K562 (cell line): ENCODE measurements around the gene DNAJC18. TPM values are rescaled to one million over a fixed set of nuclear protein-coding genes. Genes with fewer than 3 reads are reported as not detected.

Experiments used
- ATF7 ChIP-seq: fragments of 450-650 bp; IDR thresholded peaks from 2 replicates; pipeline ENCODE4 v1.7.1; 2014; ENCODE audit warnings: mild to moderate bottlenecking, moderate library complexity
- CBFA2T2 ChIP-seq: fragments of 450-650 bp; conservative IDR thresholded peaks from 2 replicates; pipeline ENCODE4 v1.6.1; 2017; ENCODE audit warnings: mild to moderate bottlenecking
- CCNT2 ChIP-seq: IDR thresholded peaks from 2 replicates; pipeline ENCODE4 v1.6.1; 2011; ENCODE audit warnings: borderline replicate concordance, low read depth, mild to moderate bottlenecking, moderate library complexity, mixed read lengths, low read length; ENCODE audit not compliant: insufficient read length; ENCODE audit errors: extremely low read depth
- CHCHD3 ChIP-seq: fragments of 250-450 bp; sonication (Bioruptor Pico); IDR thresholded peaks from 2 replicates; pipeline ENCODE4 v2.1.2; 2022; ENCODE audit warnings: mild to moderate bottlenecking
- COPS2 ChIP-seq: fragments of 450-650 bp; conservative IDR thresholded peaks from 2 replicates; pipeline ENCODE4 v1.6.1; 2016; ENCODE audit warnings: mild to moderate bottlenecking, moderate library complexity
- CREB1 ChIP-seq, 2 experiments: sonication (generic) in 1 of 2; formaldehyde crosslinking in 1 of 2; IDR thresholded peaks; 2 replicates each; pipeline versions ENCODE4 v1.6.1 to v1.8.0; 2012 to 2022; ENCODE audit warnings: inconsistent platforms in 1 of 2, mild to moderate bottlenecking in 1 of 2, missing genetic modification reagents in 1 of 2, moderate library complexity in 1 of 2
- CTCF ChIP-seq, 3 experiments: IDR thresholded peaks in 2 of 3; conservative IDR thresholded peaks in 1 of 3; 2 replicates each; pipeline ENCODE4 v1.5.1; 2011 to 2012; ENCODE audit warnings: low read length in 3 of 3, mild to moderate bottlenecking in 3 of 3, control low read depth in 2 of 3, improper control_type of control experiment in 1 of 3, inconsistent platforms in 1 of 3, low read depth in 1 of 3, mixed read lengths in 1 of 3, moderate library complexity in 1 of 3; ENCODE audit not compliant: insufficient read depth in 2 of 3
- EZH2 ChIP-seq: IDR thresholded peaks from 2 replicates; pipeline ENCODE4 v1.6.1; 2012; ENCODE audit warnings: low read depth, mild to moderate bottlenecking, inconsistent platforms, low read length, borderline replicate concordance
- GABPB2 ChIP-seq: fragments of 250-450 bp; sonication (Bioruptor Pico); conservative IDR thresholded peaks from 2 replicates; pipeline ENCODE4 v1.5.1; 2021; ENCODE audit warnings: mild to moderate bottlenecking
- GATA2 ChIP-seq: sonication (generic); formaldehyde crosslinking; IDR thresholded peaks from 2 replicates; pipeline ENCODE4 v1.4.0; 2020; ENCODE audit warnings: mild to moderate bottlenecking, missing genetic modification reagents
- GATAD2A ChIP-seq: fragments of 450-650 bp; IDR thresholded peaks from 2 replicates; pipeline ENCODE4 v1.6.1; 2017
- ILF3 ChIP-seq: fragments of 450-650 bp; IDR thresholded peaks from 2 replicates; pipeline ENCODE4 v1.6.1; 2018; ENCODE audit warnings: antibody characterized with exemption, mild to moderate bottlenecking, moderate library complexity, borderline replicate concordance
- JUN ChIP-seq, 2 experiments: sonication (generic) in 1 of 2; formaldehyde crosslinking in 1 of 2; IDR thresholded peaks; 2 replicates each; pipeline versions ENCODE4 v1.6.1 to v1.8.0; 2012 to 2022; ENCODE audit warnings: borderline replicate concordance in 2 of 2, mild to moderate bottlenecking in 2 of 2, improper control_type of control experiment in 1 of 2, low read depth in 1 of 2, low read length in 1 of 2, missing genetic modification reagents in 1 of 2
- JUND ChIP-seq, 2 experiments: IDR thresholded peaks; 2 replicates in 1 of 2; 3 replicates in 1 of 2; pipeline ENCODE4 v1.6.1; 2011; ENCODE audit warnings: borderline replicate concordance in 2 of 2, low read depth in 2 of 2, low read length in 2 of 2, improper control_type of control experiment in 1 of 2, missing biosample characterization in 1 of 2, missing genetic modification characterization in 1 of 2, missing genetic modification reagents in 1 of 2
- MBD2 ChIP-seq: sonication (generic); IDR thresholded peaks from 2 replicates; pipeline ENCODE4 v1.6.1; 2016; ENCODE audit warnings: low read depth, borderline replicate concordance
- MCM3 ChIP-seq: fragments of 450-650 bp; IDR thresholded peaks from 2 replicates; pipeline ENCODE4 v1.6.1; 2016
- MCM5 ChIP-seq: fragments of 450-650 bp; IDR thresholded peaks from 2 replicates; pipeline ENCODE4 v1.6.1; 2016; ENCODE audit warnings: low read depth
- MYC ChIP-seq, 2 experiments: fragments of 250-450 bp in 1 of 2; sonication (Bioruptor Pico) in 1 of 2; IDR thresholded peaks; 2 replicates each; pipeline versions ENCODE4 v1.5.1 to v1.6.1; 2012 to 2021; ENCODE audit warnings: low read depth in 2 of 2, borderline replicate concordance in 1 of 2, improper control_type of control experiment in 1 of 2, low read length in 1 of 2, mild to moderate bottlenecking in 1 of 2, moderate library complexity in 1 of 2
- PHF8 ChIP-seq: fragments of 200-600 bp; sonication (generic); IDR thresholded peaks from 2 replicates; pipeline ENCODE4 v1.6.1; 2012; ENCODE audit warnings: mixed run types, mild to moderate bottlenecking, inconsistent platforms, low read length, moderate library complexity, borderline replicate concordance
- PURB ChIP-seq: sonication (generic); formaldehyde crosslinking; IDR thresholded peaks from 2 replicates; pipeline ENCODE4 v1.9.0; 2021; ENCODE audit warnings: low read depth, mild to moderate bottlenecking, missing genetic modification reagents
- STAG1 ChIP-seq: sonication (generic); formaldehyde crosslinking; IDR thresholded peaks from 2 replicates; pipeline ENCODE4 v1.5.0; 2020; ENCODE audit warnings: missing genetic modification reagents, borderline replicate concordance
- TCF15 ChIP-seq: fragments of 250-450 bp; sonication (Bioruptor Pico); IDR thresholded peaks from 2 replicates; pipeline ENCODE4 v1.8.0; 2022; ENCODE audit warnings: moderate library complexity, mild to moderate bottlenecking, inconsistent platforms
- TSC22D4 ChIP-seq: fragments of 450-650 bp; IDR thresholded peaks from 2 replicates; pipeline ENCODE4 v1.6.1; 2016; ENCODE audit warnings: missing genetic modification characterization, missing biosample characterization, control low read depth
- YBX1 ChIP-seq: fragments of 450-650 bp; IDR thresholded peaks from 2 replicates; pipeline ENCODE4 v1.7.1; 2016; ENCODE audit warnings: mild to moderate bottlenecking
- ZBED1 ChIP-seq: IDR thresholded peaks from 2 replicates; pipeline ENCODE4 v1.6.1; 2014
- ZNF583 ChIP-seq: fragments of 250-450 bp; sonication (Bioruptor Pico); IDR thresholded peaks from 2 replicates; pipeline ENCODE4 v1.4.0; 2020
- polyA plus RNA-seq, 8 experiments: library from polyadenylated mRNA; depleted of rRNA in 4 of 8; stranded (reverse) in 5 of 8; unstranded in 3 of 8; fragments of >200 nt; fragmentation: Nextera tagmentation in 2 of 8; fragmentation: Illumina TruSeq in 1 of 8; extraction: Ambion mirVana in 2 of 8; extraction: Trizol in 1 of 8; gene quantifications; 2 replicates each; pipeline versions ENCODE4 v1.2.1 to v1.2.3, GENCODE V29; 2011 to 2014; ENCODE audit warnings: inconsistent platforms in 1 of 8, missing spikeins in 1 of 8
- total RNA-seq, 7 experiments: library from RNA; depleted of rRNA in 6 of 7; stranded (reverse); fragments of >200 nt in 6 of 7; fragmentation: Illumina TruSeq in 2 of 7; extraction: Trizol in 2 of 7; gene quantifications; 2 replicates each; pipeline versions ENCODE4 v1.2.1 to v1.2.3, GENCODE V29; 2011 to 2021; ENCODE audit warnings: low replicate concordance in 1 of 7

The DNAJC18 gene
- total and polyA plus RNA-seq, 9 of the 15 experiments (the other 6 are each of a cell fraction or from before 2014, with no cell fraction given): 1.5 to 13.3 (median 7.5) TPM

- no peak for TF ChIP-seq ZBED1
- no peak for TF ChIP-seq CBFA2T2
- TF ChIP-seq MCM3: no peak
- TF ChIP-seq GATAD2A: no peak
- peak; percentile 74 for TF ChIP-seq MYC (IDR thresholded peaks at IDR 0.05; ENCODE audit: low read depth, low read length)
- no peak for TF ChIP-seq MYC (CRISPR knock-in tag; IDR thresholded peaks at IDR 0.05; ENCODE audit: borderline replicate concordance, low read depth)
- no peak for TF ChIP-seq TSC22D4 (tag)
- TF ChIP-seq GATA2 (CRISPR knock-in tag): no peak
- no peak for TF ChIP-seq EZH2
- no peak for TF ChIP-seq CHCHD3 (CRISPR knock-in tag)
- no peak for TF ChIP-seq ILF3
- 0 out of 2 replicates have a peak, but pooled peaks have one; percentile 18 for TF ChIP-seq JUND (IDR thresholded peaks at IDR 0.05; ENCODE audit: borderline replicate concordance, low read depth, low read length)
- no peak; the same call in 2 of the 3 replicates for TF ChIP-seq JUND (tag; IDR thresholded peaks at IDR 0.05; ENCODE audit: borderline replicate concordance, low read depth, low read length)
- no peak for TF ChIP-seq YBX1
- peak; percentile 49; the same call in 1 of the 2 replicates for TF ChIP-seq JUN (IDR thresholded peaks at IDR 0.05; ENCODE audit: borderline replicate concordance, low read depth, low read length)
- no peak for TF ChIP-seq JUN (CRISPR knock-in tag; IDR thresholded peaks at IDR 0.05; ENCODE audit: borderline replicate concordance)
- peak; percentile 20; the same call in 1 of the 2 replicates for TF ChIP-seq STAG1 (CRISPR knock-in tag)
- no peak for TF ChIP-seq MCM5
- peak; percentile 67 to 77 (median 75) for TF ChIP-seq CTCF (IDR thresholded peaks at IDR 0.05 in 2 of 3, conservative IDR thresholded peaks at IDR 0.05 in 1 of 3; ENCODE audit: insufficient read depth in 2 of 3, low read depth in 1 of 3, low read length in 3 of 3)
- TF ChIP-seq ATF7: 0 out of 2 replicates have a peak, but pooled peaks have one; percentile 40
- TF ChIP-seq PURB (CRISPR knock-in tag): no peak
- no peak for TF ChIP-seq GABPB2 (CRISPR knock-in tag)
- no peak for TF ChIP-seq TCF15
- TF ChIP-seq MBD2: no peak
- no peak for TF ChIP-seq CREB1 (IDR thresholded peaks at IDR 0.05)
- TF ChIP-seq CREB1 (CRISPR knock-in tag; IDR thresholded peaks at IDR 0.05): 0 out of 2 replicates have a peak, but pooled peaks have one; percentile 10
- TF ChIP-seq COPS2: no peak
- peak; percentile 29; the same call in 1 of the 2 replicates for TF ChIP-seq PHF8
- TF ChIP-seq CCNT2: no peak
- no peak for TF ChIP-seq ZNF583 (CRISPR knock-in tag)
Measured at GRCh38 chr5:139385061-139386049, 54.0 kb downstream of the DNAJC18 start (continued).
